H1 (cell line): ENCODE results near the gene EEF2K. TPM values are rescaled to one million over a fixed set of nuclear protein-coding genes. Genes with fewer than 3 reads are reported as not detected.

Experiments
- CTCF ChIA-PET: fragments of 300-600 bp; sonication (Branson Sonifier 250); formaldehyde crosslinking; loops from one replicate; lab custom pipeline; 2021; ENCODE audit not compliant: partially characterized antibody; lab: Charles Lee
- POLR2A ChIA-PET: fragments of 300-600 bp; sonication (Branson Sonifier 250); formaldehyde crosslinking; loops from one replicate; lab custom pipeline; 2021; ENCODE audit warnings: inconsistent platforms; ENCODE audit not compliant: partially characterized antibody; lab: Charles Lee
- DNase-seq, 2 experiments: peaks; one replicate each; pipeline versions ENCODE4 v3.0.0 to v3.0.0-alpha.2; 2010 to 2022; ENCODE audit warnings: low spot score in 2 of 2, low read depth in 1 of 2, mixed read lengths in 1 of 2
- FAIRE-seq: peaks from 2 replicates; lab custom pipeline; 2011; peaks lifted over from hg19 to GRCh38; lab: Jason Lieb, UNC
- H2AFZ ChIP-seq: 2 replicates; pipeline ENCODE4 v1.8.1; 2012; ENCODE audit warnings: low read length, inconsistent platforms
- H2AK5ac ChIP-seq: 2 replicates; pipeline ENCODE4 v1.6.1; 2013; ENCODE audit warnings: low read depth, low read length
- H2BK120ac ChIP-seq: replicated peaks from 2 replicates; pipeline ENCODE3; 2013; ENCODE audit warnings: low read depth, low read length, inconsistent platforms
- H2BK12ac ChIP-seq: 2 replicates; pipeline ENCODE4 v1.6.1; 2013; ENCODE audit warnings: low read depth, low read length
- H2BK15ac ChIP-seq: 2 replicates; pipeline ENCODE4 v1.6.1; 2013; ENCODE audit warnings: low read length
- H2BK20ac ChIP-seq: 2 replicates; pipeline ENCODE4 v1.6.1; 2013; ENCODE audit warnings: low read length
- H2BK5ac ChIP-seq: 2 replicates; pipeline ENCODE4 v1.6.1; 2013; ENCODE audit warnings: low read depth, low read length
- H3K14ac ChIP-seq: 2 replicates; pipeline ENCODE4 v1.6.1; 2013; ENCODE audit warnings: inconsistent platforms; ENCODE audit not compliant: insufficient read length
- H3K18ac ChIP-seq: 2 replicates; pipeline ENCODE4 v1.6.1; 2013; ENCODE audit warnings: low read length; ENCODE audit errors: extremely low read depth
- H3K23ac ChIP-seq: 2 replicates; pipeline ENCODE4 v1.6.1; 2013; ENCODE audit warnings: inconsistent platforms; ENCODE audit not compliant: insufficient read length
- H3K23me2 ChIP-seq: 2 replicates; pipeline ENCODE4 v1.6.1; 2013; ENCODE audit warnings: low read depth, low read length
- H3K27ac ChIP-seq: 2 replicates; pipeline ENCODE4 v1.6.1; 2011; ENCODE audit warnings: low read depth, low read length, inconsistent platforms
- H3K27me3 ChIP-seq, 4 experiments: replicated peaks in 1 of 4; 1 replicate in 1 of 4; 2 replicates in 3 of 4; pipeline versions ENCODE4 v1.6.1 to v1.8.1; 2011 to 2013; ENCODE audit warnings: low read length in 3 of 4, mild to moderate bottlenecking in 3 of 4, inconsistent platforms in 2 of 4, mixed read lengths in 2 of 4, moderate library complexity in 1 of 4; ENCODE audit not compliant: control insufficient read depth in 3 of 4, insufficient read depth in 3 of 4; ENCODE audit errors: extremely low read depth in 1 of 4
- H3K36me3 ChIP-seq, 4 experiments: 2 replicates each; pipeline versions ENCODE4 v1.6.1 to v1.8.1; 2011 to 2013; ENCODE audit warnings: mild to moderate bottlenecking in 4 of 4, low read length in 3 of 4, moderate library complexity in 2 of 4, control low read depth in 1 of 4, inconsistent platforms in 1 of 4; ENCODE audit not compliant: insufficient read depth in 4 of 4, control insufficient read depth in 2 of 4
- H3K4ac ChIP-seq: replicated peaks from 2 replicates; pipeline ENCODE3; 2013; ENCODE audit warnings: low read length, low read depth, mixed read lengths, inconsistent platforms; ENCODE audit not compliant: insufficient read length
- H3K4me1 ChIP-seq, 4 experiments: replicated peaks in 1 of 4; 1 replicate in 1 of 4; 2 replicates in 3 of 4; pipeline versions ENCODE4 v1.6.1 to v1.8.1; 2011 to 2013; ENCODE audit warnings: low read length in 3 of 4, inconsistent platforms in 2 of 4, mixed read lengths in 1 of 4; ENCODE audit not compliant: insufficient read depth in 4 of 4, control insufficient read depth in 3 of 4
- H3K4me2 ChIP-seq, 2 experiments: 2 replicates each; pipeline versions ENCODE4 v1.6.1 to v1.8.1; 2011 to 2013; ENCODE audit warnings: low read depth in 2 of 2, low read length in 2 of 2, control low read depth in 1 of 2, inconsistent platforms in 1 of 2, mild to moderate bottlenecking in 1 of 2; ENCODE audit not compliant: insufficient read depth in 1 of 2
- H3K4me3 ChIP-seq, 4 experiments: fragments of 200-600, 300-600 bp in 1 of 4; sonication (generic), shearing (Covaris generic), sonication (Bioruptor Twin) in 1 of 4; 2 replicates each; pipeline versions ENCODE4 v1.5.1 to v1.8.1; 2011 to 2016; ENCODE audit warnings: low read length in 4 of 4, low read depth in 3 of 4, control low read depth in 2 of 4, inconsistent platforms in 2 of 4, mild to moderate bottlenecking in 2 of 4, mixed read lengths in 1 of 4, moderate library complexity in 1 of 4; ENCODE audit not compliant: insufficient read depth in 2 of 4; ENCODE audit errors: extremely low read depth in 1 of 4
- H3K56ac ChIP-seq: replicated peaks from 2 replicates; pipeline ENCODE3; 2013; ENCODE audit warnings: low read depth, mild to moderate bottlenecking, mixed read lengths, low read length, inconsistent platforms; ENCODE audit not compliant: insufficient read length
- H3K79me1 ChIP-seq: 2 replicates; pipeline ENCODE4 v1.6.1; 2013; ENCODE audit warnings: low read depth, low read length, control low read depth
- H3K79me2 ChIP-seq, 2 experiments: 2 replicates each; pipeline versions ENCODE4 v1.6.1 to v1.8.1; 2012 to 2013; ENCODE audit warnings: low read length in 2 of 2, mild to moderate bottlenecking in 2 of 2, inconsistent platforms in 1 of 2; ENCODE audit not compliant: insufficient read depth in 2 of 2, control insufficient read depth in 1 of 2
- H3K9ac ChIP-seq, 4 experiments: replicated peaks in 1 of 4; 1 replicate in 1 of 4; 2 replicates in 3 of 4; pipeline versions ENCODE4 v1.6.1 to v1.8.1; 2011 to 2013; ENCODE audit warnings: low read depth in 3 of 4, low read length in 3 of 4, control low read depth in 2 of 4, mild to moderate bottlenecking in 2 of 4, moderate library complexity in 2 of 4, inconsistent platforms in 1 of 4; ENCODE audit errors: extremely low read depth in 1 of 4
- H3K9me3 ChIP-seq, 2 experiments: 2 replicates each; pipeline versions ENCODE4 v1.6.1 to v1.8.1; 2012 to 2013; ENCODE audit warnings: mild to moderate bottlenecking in 2 of 2, moderate library complexity in 2 of 2, control low read depth in 1 of 2, inconsistent platforms in 1 of 2, low read depth in 1 of 2, low read length in 1 of 2, mixed read lengths in 1 of 2; ENCODE audit not compliant: insufficient read depth in 2 of 2
- H4K20me1 ChIP-seq, 2 experiments: replicated peaks in 1 of 2; 2 replicates each; pipeline versions ENCODE3 to v1.8.1; 2011 to 2013; ENCODE audit warnings: inconsistent platforms in 2 of 2, low read length in 2 of 2, mild to moderate bottlenecking in 1 of 2; ENCODE audit not compliant: insufficient read depth in 2 of 2, control insufficient read depth in 1 of 2
- H4K5ac ChIP-seq: 2 replicates; pipeline ENCODE4 v1.6.1; 2013; ENCODE audit warnings: low read length, low read depth, mixed read lengths, inconsistent platforms; ENCODE audit not compliant: insufficient read length
- H4K8ac ChIP-seq: 2 replicates; pipeline ENCODE4 v1.8.0; 2013; ENCODE audit warnings: mild to moderate bottlenecking, moderate library complexity, low read length, inconsistent platforms; ENCODE audit not compliant: insufficient read depth; ENCODE audit errors: extremely low read depth
- H4K91ac ChIP-seq: replicated peaks from 2 replicates; pipeline ENCODE3; 2013; ENCODE audit warnings: low read length, mixed read lengths, inconsistent platforms; ENCODE audit not compliant: insufficient read length
- KDM1A ChIP-seq: fragments of 200-600, 300-600 bp; sonication (generic); IDR thresholded peaks from 2 replicates; pipeline ENCODE4 v1.7.1; 2016; ENCODE audit warnings: mild to moderate bottlenecking, low read length, borderline replicate concordance
- WGBS, 2 experiments: shearing (Covaris generic) in 1 of 2; methylation state at CpG; one replicate each; pipeline versions ENCODE4 v1.1.6 to v1.1.7; 2013 to 2015; ENCODE audit warnings: low lambda C conversion rate in 2 of 2, mixed read lengths in 2 of 2, inconsistent platforms in 1 of 2, low coverage in 1 of 2, missing lambda C conversion rate in 1 of 2; ENCODE audit not compliant: insufficient replicate concordance in 2 of 2, insufficient coverage in 1 of 2, insufficient read length in 1 of 2; ENCODE audit errors: extremely low coverage in 1 of 2, missing lambda C conversion rate in 1 of 2; 5-methylcytosine and 5-hydroxymethylcytosine counted together
- polyA plus RNA-seq, 7 experiments: library from polyadenylated mRNA; depleted of rRNA in 3 of 7; stranded (reverse) in 5 of 7; unstranded in 2 of 7; fragments of >200 nt in 5 of 7; fragments of 200-250 nt in 2 of 7; gene quantifications; 1 replicate in 5 of 7; 2 replicates in 1 of 7; 4 replicates in 1 of 7; pipeline versions ENCODE4 v1.2.1 to v1.2.3, GENCODE V29; 2011 to 2013; ENCODE audit warnings: missing spikeins in 2 of 7, mixed read lengths in 2 of 7
- total RNA-seq: library from RNA; stranded (reverse); fragmentation: NEBNext Ultra II Directional; extraction: Animal tissue kit (Norgen Biotek cat#: 25700); gene quantifications from 2 replicates; pipeline ENCODE4 v1.2.1, GENCODE V29; 2021

Gene EEF2K
- total and polyA plus RNA-seq, 2 of the 8 experiments (the other 6 are each of a cell fraction or from before 2014, with no cell fraction given), result 14.9 to 30.2 TPM

- Histone ChIP-seq H3K36me3 (peaks cover 21 to 55% (median 40%) of the 10 kb centered on the region in 4 experiments), H2BK120ac (no peak overlapping the region), H3K9ac (no peak overlapping the region), H3K14ac (no peak overlapping the region), H4K20me1 (peaks cover 14 to 27% of the 10 kb centered on the region in 2 experiments), H3K4me2 (no peak overlapping the region), H2BK20ac (no peak overlapping the region), H3K18ac (no peak overlapping the region), H3K79me2 (peaks cover 3 to 32% of the 10 kb centered on the region in 2 experiments; a peak in 2 of 4 replicates)
- WGBS, 2 experiments, result 95% methylated on average over 9 of the region's 9 CpGs; no CpG with 5 or more reads in 1 of the 2 experiments
- POLR2A ChIA-PET, result no interaction called here
- DNase-seq (no peak), FAIRE-seq (no peak)
- CTCF ChIA-PET, result interaction anchor here (0.9 to 2.0 kb wide), 4 partner anchors 12 to 305 kb away, joined by 3 to 8 read pairs (median 4); no protein-coding TSS in a partner anchor
- TF ChIP-seq KDM1A, result no peak
- TF ChIP-seq, all 59 proteins: peak for 0
- Histone ChIP-seq H2BK12ac (no peak overlapping the region), H3K27ac (no peak overlapping the region), H3K23ac (no peak overlapping the region), H3K79me1 (peaks cover 10% of the 10 kb centered on the region; the same call in 1 of the 2 replicates), H4K5ac (no peak overlapping the region), H3K23me2 (no peaks in the 10 kb centered on the region), H2AFZ (no peak overlapping the region), H2AK5ac (no peak overlapping the region), H2BK15ac (no peak overlapping the region), H2BK5ac (no peak overlapping the region; the same call in 1 of the 2 replicates), H3K4ac (no peak overlapping the region), H4K8ac (no peak overlapping the region), H3K27me3 (no peaks in the 10 kb centered on the region), H3K9me3 (no peaks in the 10 kb centered on the region), H3K4me1 (no peaks in the 10 kb centered on the region), H3K4me3 (no peak overlapping the region), H4K91ac (no peak overlapping the region), H3K56ac (no peak overlapping the region)
These were observed 100.7 kb downstream of the EEF2K start for GRCh38 chr16:22306788-22307187.
